ENCODE results near the gene ACTR1B.
"Not testable (repeated sequence)": the region's sequence is repeated elsewhere in the genome, so short reads cannot be mapped to it uniquely, and the experiment has no call there.

DNA sequence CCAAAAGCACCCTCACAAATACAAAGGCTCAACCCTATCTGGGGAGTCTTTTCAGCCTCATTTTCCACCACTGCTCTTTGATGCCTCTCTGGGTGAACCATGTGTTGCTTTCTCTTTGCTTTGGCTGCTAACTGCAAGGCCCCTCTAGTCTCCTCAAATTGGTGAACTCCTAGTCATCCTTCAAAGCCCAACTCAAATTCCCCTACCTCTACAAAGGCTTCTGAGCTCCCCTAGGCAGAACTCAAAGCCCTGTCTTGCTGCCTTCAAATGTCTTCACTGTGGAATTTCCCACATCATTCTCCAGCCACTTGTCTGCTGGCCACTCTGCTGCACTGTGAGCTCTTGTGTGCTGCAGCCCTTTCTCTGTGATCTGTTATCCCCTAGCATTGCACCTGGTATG, 40.9 kb downstream of the ACTR1B start:
- TF ChIP-seq CTCF, POLR2A (IDR thresholded peaks at IDR 0.05): not testable (repeated sequence)
